Measurements from ENCODE around the gene KCNH1. TPM values are rescaled to one million over a fixed set of nuclear protein-coding genes. Genes with fewer than 3 reads are reported as not detected.

Gene KCNH1
- total RNA-seq, 5 donors from 2014 or later (not counting 1 experiment from before 2014, with no cell fraction given), result not detected

DNA sequence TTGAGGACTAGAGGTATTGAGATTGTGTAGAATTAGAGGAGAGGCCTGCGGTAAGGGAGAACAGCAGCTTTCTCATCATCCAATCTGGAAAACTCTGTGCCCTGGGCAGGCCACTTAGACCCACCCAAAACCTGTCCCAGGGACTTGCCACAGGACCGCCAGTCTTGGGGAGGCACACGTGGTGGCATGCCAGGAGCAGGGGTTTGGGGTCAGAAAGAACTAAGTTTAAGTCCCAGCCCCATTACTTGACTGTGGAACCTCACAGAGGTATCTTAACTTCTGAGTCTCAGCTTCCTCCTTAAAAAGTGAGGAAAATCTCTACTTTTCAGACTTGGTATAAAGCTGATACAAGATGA is 448.7 kb downstream of the KCNH1 start:
- no CpG with 5 or more reads among the region's 3 CpGs for WGBS (ENCODE audit: insufficient coverage)
- Histone ChIP-seq H3K4me3 (ENCODE audit: control insufficient read depth in 1 of 2, extremely low read depth in 1 of 2, low read length in 1 of 2) (no peak overlapping the region), H3K4me1 (ENCODE audit: control insufficient read depth in 1 of 2, extremely low read depth in 1 of 2, insufficient read depth in 2 of 2, low read length in 2 of 2) (no peaks in the 10 kb centered on the region), H3K27ac (ENCODE audit: low read length) (no peak overlapping the region), H3K27me3 (replicated peaks in 1 of 2; ENCODE audit: control insufficient read depth in 2 of 2, extremely low read depth in 1 of 2, insufficient read depth in 2 of 2, low read length in 1 of 2) (no peaks in the 10 kb centered on the region), H3K9me3 (no peaks in the 10 kb centered on the region), H3K36me3 (ENCODE audit: control insufficient read depth in 2 of 2, extremely low read depth in 1 of 2, insufficient read depth in 1 of 2, low read length in 1 of 2) (no peaks in the 10 kb centered on the region)
- Mint-ChIP-seq H3K27me3 (no peaks in the 10 kb centered on the region), H3K4me3 (no peak overlapping the region), H3K27ac (no peak overlapping the region), H3K36me3 (peaks cover 3% of the 10 kb centered on the region), H3K4me1 (no peaks in the 10 kb centered on the region), H3K9me3 (no peaks in the 10 kb centered on the region)
- CTCF ChIA-PET, result no interaction called here
- DNase-seq (no peak), ATAC-seq (replicated peaks in 1 of 4) (no peak)
- POLR2A ChIA-PET, result no interaction called here

DNA sequence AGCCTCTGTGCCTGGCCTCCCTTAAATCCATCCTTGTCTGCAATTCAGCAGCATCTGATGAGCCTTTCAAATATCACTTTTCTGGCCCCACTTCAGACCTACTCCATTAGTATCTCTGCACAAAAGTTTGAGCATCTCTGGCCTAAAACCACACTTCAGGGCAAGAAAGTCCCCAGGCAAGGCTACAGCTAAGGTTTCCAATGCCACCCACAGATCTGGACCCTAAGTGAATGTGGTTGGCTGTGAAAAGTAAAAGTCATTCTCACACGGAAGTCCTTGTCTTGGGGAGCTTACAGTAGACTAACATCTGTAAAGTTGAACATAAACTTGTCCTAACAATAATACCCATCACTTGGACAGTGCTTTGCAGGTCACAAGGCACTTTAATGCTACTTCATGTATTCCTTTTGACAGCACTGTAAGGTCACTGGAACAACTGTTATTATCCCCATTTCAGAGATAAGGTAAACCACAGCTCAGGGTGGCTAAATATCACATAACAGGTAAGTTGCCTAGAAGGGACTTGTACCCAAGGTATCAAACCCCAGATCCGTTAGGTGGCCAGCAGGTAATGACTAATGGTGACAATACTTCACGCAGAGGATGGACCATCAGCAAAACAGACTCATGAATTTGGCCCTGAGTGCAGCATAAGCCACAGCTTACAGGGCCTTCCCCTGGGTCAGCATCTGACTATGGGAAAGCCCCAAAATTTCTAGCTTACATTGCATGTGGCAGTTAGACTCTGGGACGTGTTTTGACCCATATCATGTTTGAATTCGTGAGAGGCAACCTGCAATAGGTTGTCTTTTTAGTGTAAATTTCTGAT is 449.3 kb downstream of the KCNH1 start:
- peaks cover 6% of the 10 kb centered on the region for H3K36me3 Mint-ChIP-seq
- no peak for ATAC-seq (replicated peaks in 1 of 4)
- H3K27me3 Mint-ChIP-seq, result no peaks in the 10 kb centered on the region
- no peak overlapping the region for H3K4me3 Mint-ChIP-seq
- no peaks in the 10 kb centered on the region for H3K4me1 ChIP-seq (ENCODE audit: control insufficient read depth in 1 of 2, extremely low read depth in 1 of 2, insufficient read depth in 2 of 2, low read length in 2 of 2)
- no peaks in the 10 kb centered on the region for H3K9me3 ChIP-seq
- no peak overlapping the region for H3K27ac ChIP-seq (ENCODE audit: low read length)
- H3K4me3 ChIP-seq (ENCODE audit: control insufficient read depth in 1 of 2, extremely low read depth in 1 of 2, low read length in 1 of 2), result no peak overlapping the region
- no peaks in the 10 kb centered on the region for H3K9me3 Mint-ChIP-seq
- ChIA-PET POLR2A (no interaction called here), CTCF (no interaction called here)
- H3K27ac Mint-ChIP-seq, result no peak overlapping the region
- no peak for DNase-seq
- no peaks in the 10 kb centered on the region for H3K4me1 Mint-ChIP-seq
- no peaks in the 10 kb centered on the region for H3K36me3 ChIP-seq (ENCODE audit: control insufficient read depth in 2 of 2, extremely low read depth in 1 of 2, insufficient read depth in 1 of 2, low read length in 1 of 2)
- 47% methylated on average over 4 of the region's 5 CpGs for WGBS (ENCODE audit: insufficient coverage)
- H3K27me3 ChIP-seq (replicated peaks in 1 of 2; ENCODE audit: control insufficient read depth in 2 of 2, extremely low read depth in 1 of 2, insufficient read depth in 2 of 2, low read length in 1 of 2), result no peaks in the 10 kb centered on the region

DNA sequence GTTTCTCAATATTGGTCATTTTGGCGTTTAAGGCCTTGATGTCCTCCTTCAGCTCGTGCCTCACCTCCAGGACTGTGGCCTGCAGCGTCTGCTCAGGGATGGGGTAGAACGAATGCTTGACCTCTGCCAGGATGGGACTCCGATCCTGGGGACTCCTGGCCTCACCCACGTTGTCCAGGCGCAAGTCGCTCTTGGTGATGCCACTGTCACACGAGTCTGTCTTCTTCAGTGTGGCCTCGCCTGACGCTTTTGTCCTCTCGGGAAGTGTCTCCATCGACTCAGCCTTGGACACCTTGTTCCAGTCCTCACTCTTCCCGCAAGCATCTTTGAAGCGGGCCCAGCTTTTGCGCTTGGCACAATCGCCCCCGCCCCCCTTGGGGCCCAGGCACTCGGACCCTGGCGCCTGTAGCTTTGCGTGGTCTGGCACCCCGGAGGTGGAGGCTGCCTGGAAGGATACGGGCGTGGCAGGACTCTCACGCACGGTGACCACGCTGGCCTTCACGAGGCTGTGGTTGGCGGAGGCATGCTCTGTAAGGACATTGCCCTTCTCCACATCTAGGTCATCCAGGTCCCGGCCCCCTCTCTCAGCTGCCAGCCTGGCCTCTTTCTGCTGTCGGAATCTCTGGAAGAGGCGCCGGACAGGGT is 450.4 kb downstream of the KCNH1 start:
- no peaks in the 10 kb centered on the region for H3K4me1 Mint-ChIP-seq
- H3K4me3 ChIP-seq (ENCODE audit: control insufficient read depth in 1 of 2, extremely low read depth in 1 of 2, low read length in 1 of 2), result no peak overlapping the region
- H3K36me3 Mint-ChIP-seq, result peaks cover 9% of the 10 kb centered on the region
- no peaks in the 10 kb centered on the region for H3K36me3 ChIP-seq (ENCODE audit: control insufficient read depth in 2 of 2, extremely low read depth in 1 of 2, insufficient read depth in 1 of 2, low read length in 1 of 2)
- no peak overlapping the region for H3K4me3 Mint-ChIP-seq
- DNase-seq (no peak), ATAC-seq (replicated peaks in 1 of 4) (no peak)
- no peak overlapping the region for H3K27ac Mint-ChIP-seq
- H3K9me3 ChIP-seq, result no peaks in the 10 kb centered on the region
- H3K9me3 Mint-ChIP-seq, result no peaks in the 10 kb centered on the region
- ChIA-PET POLR2A (no interaction called here), CTCF (no interaction called here)
- no peaks in the 10 kb centered on the region for H3K4me1 ChIP-seq (ENCODE audit: control insufficient read depth in 1 of 2, extremely low read depth in 1 of 2, insufficient read depth in 2 of 2, low read length in 2 of 2)
- H3K27ac ChIP-seq (ENCODE audit: low read length), result no peak overlapping the region
- 92% methylated on average over 33 of the region's 33 CpGs for WGBS (ENCODE audit: insufficient coverage)
- H3K27me3 Mint-ChIP-seq, result no peaks in the 10 kb centered on the region
- H3K27me3 ChIP-seq (replicated peaks in 1 of 2; ENCODE audit: control insufficient read depth in 2 of 2, extremely low read depth in 1 of 2, insufficient read depth in 2 of 2, low read length in 1 of 2), result no peaks in the 10 kb centered on the region

DNA sequence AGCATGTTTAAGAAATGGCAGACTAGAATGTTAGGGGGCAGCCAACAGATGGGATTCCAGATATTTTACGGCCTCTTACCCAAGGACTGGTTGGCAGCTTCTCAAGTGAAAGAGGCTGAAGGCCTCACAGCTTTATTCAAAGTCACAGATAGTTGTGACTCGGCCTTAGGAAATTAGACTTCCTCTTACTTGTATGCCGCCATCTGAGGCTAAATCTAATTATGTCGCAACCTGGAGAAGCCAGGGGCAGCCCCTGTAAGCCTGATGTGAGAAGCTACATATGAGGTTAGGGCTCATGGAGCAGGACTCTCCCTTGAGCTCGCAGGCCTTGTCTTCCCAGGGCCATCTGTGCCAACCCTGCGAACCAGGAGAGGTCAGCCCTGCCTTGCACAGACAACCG is 452.8 kb downstream of the KCNH1 start:
- WGBS (ENCODE audit: insufficient coverage), result 94% methylated on average over 4 of the region's 7 CpGs
- no peaks in the 10 kb centered on the region for H3K36me3 ChIP-seq (ENCODE audit: control insufficient read depth in 2 of 2, extremely low read depth in 1 of 2, insufficient read depth in 1 of 2, low read length in 1 of 2)
- H3K4me3 ChIP-seq (ENCODE audit: control insufficient read depth in 1 of 2, extremely low read depth in 1 of 2, low read length in 1 of 2), result no peak overlapping the region
- no peaks in the 10 kb centered on the region for H3K4me1 ChIP-seq (ENCODE audit: control insufficient read depth in 1 of 2, extremely low read depth in 1 of 2, insufficient read depth in 2 of 2, low read length in 2 of 2)
- no peaks in the 10 kb centered on the region for H3K9me3 Mint-ChIP-seq
- H3K4me1 Mint-ChIP-seq, result no peaks in the 10 kb centered on the region
- H3K36me3 Mint-ChIP-seq, result peaks cover 13% of the 10 kb centered on the region
- no peak overlapping the region for H3K4me3 Mint-ChIP-seq
- H3K9me3 ChIP-seq, result no peaks in the 10 kb centered on the region
- ChIA-PET POLR2A (no interaction called here), CTCF (no interaction called here)
- H3K27me3 ChIP-seq (replicated peaks in 1 of 2; ENCODE audit: control insufficient read depth in 2 of 2, extremely low read depth in 1 of 2, insufficient read depth in 2 of 2, low read length in 1 of 2), result no peaks in the 10 kb centered on the region
- no peak overlapping the region for H3K27ac ChIP-seq (ENCODE audit: low read length)
- no peak for ATAC-seq (replicated peaks in 1 of 4)
- no peak for DNase-seq
- H3K27me3 Mint-ChIP-seq, result no peaks in the 10 kb centered on the region
- H3K27ac Mint-ChIP-seq, result no peak overlapping the region

DNA sequence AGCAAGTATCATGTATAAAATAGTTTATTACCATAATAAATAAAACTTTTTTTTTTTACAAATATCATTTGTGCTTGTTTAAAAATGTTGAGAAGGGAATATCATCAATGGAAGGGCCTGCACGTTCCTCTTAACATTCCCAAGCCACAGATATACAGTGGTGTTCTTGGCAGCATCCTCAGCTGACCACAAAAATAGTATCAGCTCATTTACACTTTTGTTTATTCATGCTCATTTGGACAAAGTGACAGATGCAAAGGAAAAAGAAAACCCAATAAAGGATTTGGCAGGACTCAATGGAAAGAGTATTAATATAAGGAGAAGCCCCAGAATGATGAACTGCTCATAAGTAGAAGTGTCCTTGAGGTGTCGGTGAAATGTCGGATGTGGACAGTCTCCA is 455.6 kb downstream of the KCNH1 start:
- H3K27me3 ChIP-seq (replicated peaks in 1 of 2; ENCODE audit: control insufficient read depth in 2 of 2, extremely low read depth in 1 of 2, insufficient read depth in 2 of 2, low read length in 1 of 2), result no peaks in the 10 kb centered on the region
- no peak overlapping the region for H3K27ac ChIP-seq (ENCODE audit: low read length)
- no peaks in the 10 kb centered on the region for H3K4me1 ChIP-seq (ENCODE audit: control insufficient read depth in 1 of 2, extremely low read depth in 1 of 2, insufficient read depth in 2 of 2, low read length in 2 of 2)
- Mint-ChIP-seq H3K9me3 (no peaks in the 10 kb centered on the region), H3K27ac (no peak overlapping the region), H3K4me3 (no peak overlapping the region), H3K4me1 (no peaks in the 10 kb centered on the region), H3K36me3 (peaks cover 17% of the 10 kb centered on the region), H3K27me3 (no peaks in the 10 kb centered on the region)
- ChIA-PET POLR2A (no interaction called here), CTCF (no interaction called here)
- no peaks in the 10 kb centered on the region for H3K9me3 ChIP-seq
- no peaks in the 10 kb centered on the region for H3K36me3 ChIP-seq (ENCODE audit: control insufficient read depth in 2 of 2, extremely low read depth in 1 of 2, insufficient read depth in 1 of 2, low read length in 1 of 2)
- WGBS (ENCODE audit: insufficient coverage), result no CpG with 5 or more reads among the region's 3 CpGs
- ATAC-seq (replicated peaks in 1 of 4), result no peak
- DNase-seq, result no peak
- H3K4me3 ChIP-seq (ENCODE audit: control insufficient read depth in 1 of 2, extremely low read depth in 1 of 2, low read length in 1 of 2), result no peak overlapping the region

DNA sequence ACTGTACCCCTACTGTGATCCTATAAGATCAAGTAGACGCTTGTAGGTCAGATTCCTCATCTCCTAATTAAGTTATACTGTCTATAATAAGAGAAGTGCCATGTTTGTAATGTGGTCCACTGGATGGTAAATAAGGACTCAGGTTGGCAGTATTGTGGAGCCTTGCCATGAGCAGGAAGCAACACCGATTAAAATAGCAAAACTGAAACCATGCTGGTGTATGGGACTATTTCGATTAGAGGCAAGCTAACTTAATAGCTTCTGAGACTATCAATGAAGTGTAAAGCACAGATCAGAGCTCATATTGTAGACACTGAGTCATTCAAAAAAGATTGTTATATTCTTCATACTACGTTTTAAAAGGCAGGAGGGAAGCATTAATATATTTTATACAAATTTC is 456.4 kb downstream of the KCNH1 start:
- ATAC-seq (replicated peaks in 1 of 4) (no peak), DNase-seq (no peak)
- Histone ChIP-seq H3K36me3 (ENCODE audit: control insufficient read depth in 2 of 2, extremely low read depth in 1 of 2, insufficient read depth in 1 of 2, low read length in 1 of 2) (no peaks in the 10 kb centered on the region), H3K27me3 (replicated peaks in 1 of 2; ENCODE audit: control insufficient read depth in 2 of 2, extremely low read depth in 1 of 2, insufficient read depth in 2 of 2, low read length in 1 of 2) (no peaks in the 10 kb centered on the region), H3K4me3 (ENCODE audit: control insufficient read depth in 1 of 2, extremely low read depth in 1 of 2, low read length in 1 of 2) (no peak overlapping the region), H3K4me1 (ENCODE audit: control insufficient read depth in 1 of 2, extremely low read depth in 1 of 2, insufficient read depth in 2 of 2, low read length in 2 of 2) (no peaks in the 10 kb centered on the region), H3K27ac (ENCODE audit: low read length) (no peak overlapping the region), H3K9me3 (no peaks in the 10 kb centered on the region)
- no peaks in the 10 kb centered on the region for H3K4me1 Mint-ChIP-seq
- H3K4me3 Mint-ChIP-seq, result no peak overlapping the region
- H3K27ac Mint-ChIP-seq, result no peak overlapping the region
- H3K36me3 Mint-ChIP-seq, result peaks cover 17% of the 10 kb centered on the region
- no peaks in the 10 kb centered on the region for H3K9me3 Mint-ChIP-seq
- ChIA-PET CTCF (no interaction called here), POLR2A (no interaction called here)
- 33% methylated on average over 1 of the region's 4 CpGs for WGBS (ENCODE audit: insufficient coverage)
- H3K27me3 Mint-ChIP-seq, result no peaks in the 10 kb centered on the region
